OCI-LY7 (cell line): Measurements from ENCODE around the gene PRG3. TPM values are rescaled to one million over a fixed set of nuclear protein-coding genes. Genes with fewer than 3 reads are reported as not detected.

Experiments
- BruUV-seq: library from RNA; stranded (reverse); fragments of 400-500 nt; replicated peaks from 2 replicates; lab custom pipeline; 2021; lab: Mats Ljungman, UMichigan
- CTCF ChIA-PET: fragments of 300-600 bp; sonication (Branson Sonifier 250); formaldehyde crosslinking; loops from one replicate; lab custom pipeline; 2022; ENCODE audit warnings: antibody characterized with exemption; ENCODE audit not compliant: unreplicated experiment; lab: Charles Lee
- POLR2A ChIA-PET: fragments of 300-600 bp; sonication (Branson Sonifier 250); formaldehyde crosslinking; loops from one replicate; lab custom pipeline; 2022; ENCODE audit warnings: antibody characterized with exemption; lab: Charles Lee
- DNase-seq: peaks from one replicate; pipeline ENCODE4 v3.0.0-alpha.2; 2015; ENCODE audit warnings: low spot score
- H2AFZ ChIP-seq: fragments of 200-600 bp; sonication (generic), shearing (Covaris generic); 2 replicates; pipeline ENCODE4 v1.6.1; 2014; ENCODE audit warnings: mild to moderate bottlenecking, antibody characterized with exemption, low read length, moderate library complexity
- H3K27ac ChIP-seq: fragments of 200-600 bp; sonication (generic); 2 replicates; pipeline ENCODE4 v1.5.1; 2014; ENCODE audit warnings: mixed run types, low read depth, mild to moderate bottlenecking, moderate library complexity, low read length, inconsistent platforms; ENCODE audit not compliant: poor library complexity, severe bottlenecking
- H3K36me3 ChIP-seq: fragments of 200-600 bp; sonication (generic); 2 replicates; pipeline ENCODE4 v1.6.1; 2014; ENCODE audit warnings: mild to moderate bottlenecking, antibody characterized with exemption, low read length, moderate library complexity, mixed read lengths; ENCODE audit not compliant: insufficient read depth
- H3K4me1 ChIP-seq: fragments of 200-600 bp; sonication (generic); 2 replicates; pipeline ENCODE4 v1.5.1; 2014; ENCODE audit warnings: mild to moderate bottlenecking, low read length; ENCODE audit not compliant: insufficient read depth, poor library complexity, severe bottlenecking
- H3K4me2 ChIP-seq: fragments of 200-600 bp; sonication (generic); 2 replicates; pipeline ENCODE4 v1.6.1; 2014; ENCODE audit warnings: mild to moderate bottlenecking, low read length
- H3K4me3 ChIP-seq: fragments of 200-600 bp; sonication (generic); 2 replicates; pipeline ENCODE4 v1.5.1; 2014; ENCODE audit warnings: mild to moderate bottlenecking, low read depth, low read length; ENCODE audit not compliant: poor library complexity, severe bottlenecking
- H3K79me2 ChIP-seq: fragments of 200-600 bp; sonication (generic); 2 replicates; pipeline ENCODE4 v1.6.1; 2016; ENCODE audit warnings: low read depth, mild to moderate bottlenecking, low read length, moderate library complexity, mixed read lengths; ENCODE audit not compliant: insufficient read depth
- H3K9me2 ChIP-seq: fragments of 200-600 bp; sonication (generic); 2 replicates; pipeline ENCODE4 v1.6.1; 2016; ENCODE audit warnings: mild to moderate bottlenecking, low read length, mixed read lengths; ENCODE audit not compliant: insufficient read depth
- H3K9me3 ChIP-seq: fragments of 200-600 bp; sonication (generic); 2 replicates; pipeline ENCODE4 v1.6.1; 2014; ENCODE audit warnings: mild to moderate bottlenecking, mixed run types, low read length, mixed read lengths
- H4K20me1 ChIP-seq: fragments of 200-600 bp; sonication (generic); 2 replicates; pipeline ENCODE4 v1.6.1; 2014; ENCODE audit warnings: mild to moderate bottlenecking, antibody characterized with exemption, low read length, moderate library complexity, mixed read lengths; ENCODE audit not compliant: insufficient read depth
- EZH2phosphoT487 ChIP-seq: fragments of 200-600 bp; sonication (generic); IDR thresholded peaks from 2 replicates; pipeline ENCODE4 v1.6.1; 2018; ENCODE audit warnings: low read depth, borderline replicate concordance, mild to moderate bottlenecking, mixed run types, antibody characterized with exemption, low read length, moderate library complexity, mixed read lengths
- intact Hi-C: fragments of 100-400 bp; cut with micrococcal nuclease; formaldehyde crosslinking; loops from one replicate; pipeline ENCODE4 v1.10.0; 2022; ENCODE audit not compliant: unreplicated experiment
- total RNA-seq, 2 experiments: library from RNA; depleted of rRNA in 1 of 2; stranded (reverse); fragments of >200 nt in 1 of 2; shearing (Covaris generic) in 1 of 2; gene quantifications; 2 replicates each; pipeline ENCODE4 v1.2.3, GENCODE V29; 2014 to 2022
- TF ChIP-seq, protein P1 (sequence below): fragments of 200-600 bp; sonication (generic); conservative IDR thresholded peaks from 2 replicates; pipeline ENCODE4 v1.5.1; 2014; ENCODE audit warnings: mild to moderate bottlenecking, antibody characterized with exemption, low read length, moderate library complexity, mixed read lengths

The PRG3 gene
- total RNA-seq, 2 experiments from 2014 or later, result not detected

DNA sequence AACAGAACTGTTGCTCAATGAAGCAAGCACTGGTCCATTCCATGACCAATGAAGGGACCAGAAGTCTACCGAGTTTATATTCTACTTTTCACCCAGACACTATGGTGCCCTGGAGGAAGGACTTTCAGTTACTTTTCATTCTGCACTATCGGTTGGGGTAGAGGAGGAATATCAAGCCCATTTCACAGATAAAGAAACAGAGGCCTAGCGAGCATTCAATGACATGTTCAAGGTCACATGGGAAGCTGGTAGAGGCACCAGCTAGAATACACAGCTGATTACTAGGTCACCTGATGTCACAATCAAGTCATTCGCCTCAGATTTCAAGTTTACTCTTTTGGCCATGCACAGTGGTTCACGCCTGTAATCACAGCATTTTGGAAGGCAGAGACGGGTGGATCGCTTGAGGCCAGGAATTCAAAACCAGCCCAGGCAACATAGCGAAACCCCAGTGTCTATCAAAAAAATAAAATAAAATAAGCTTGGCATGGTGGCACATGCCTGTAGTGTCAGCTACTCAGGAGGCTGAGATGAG lies 27.1 kb upstream of the PRG3 start:
- H2AFZ ChIP-seq, result no peak overlapping the region
- peaks cover 72% of the 10 kb centered on the region for H3K36me3 ChIP-seq
- no TSS peak for BruUV-seq
- CTCF ChIA-PET, result no interaction called here
- H3K27ac ChIP-seq, result no peak overlapping the region
- POLR2A ChIA-PET, result no interaction called here
- no peak overlapping the region for H3K4me3 ChIP-seq
- H3K9me2 ChIP-seq, result no peaks in the 10 kb centered on the region
- H4K20me1 ChIP-seq, result no peaks in the 10 kb centered on the region
- TF ChIP-seq, protein P1, sequence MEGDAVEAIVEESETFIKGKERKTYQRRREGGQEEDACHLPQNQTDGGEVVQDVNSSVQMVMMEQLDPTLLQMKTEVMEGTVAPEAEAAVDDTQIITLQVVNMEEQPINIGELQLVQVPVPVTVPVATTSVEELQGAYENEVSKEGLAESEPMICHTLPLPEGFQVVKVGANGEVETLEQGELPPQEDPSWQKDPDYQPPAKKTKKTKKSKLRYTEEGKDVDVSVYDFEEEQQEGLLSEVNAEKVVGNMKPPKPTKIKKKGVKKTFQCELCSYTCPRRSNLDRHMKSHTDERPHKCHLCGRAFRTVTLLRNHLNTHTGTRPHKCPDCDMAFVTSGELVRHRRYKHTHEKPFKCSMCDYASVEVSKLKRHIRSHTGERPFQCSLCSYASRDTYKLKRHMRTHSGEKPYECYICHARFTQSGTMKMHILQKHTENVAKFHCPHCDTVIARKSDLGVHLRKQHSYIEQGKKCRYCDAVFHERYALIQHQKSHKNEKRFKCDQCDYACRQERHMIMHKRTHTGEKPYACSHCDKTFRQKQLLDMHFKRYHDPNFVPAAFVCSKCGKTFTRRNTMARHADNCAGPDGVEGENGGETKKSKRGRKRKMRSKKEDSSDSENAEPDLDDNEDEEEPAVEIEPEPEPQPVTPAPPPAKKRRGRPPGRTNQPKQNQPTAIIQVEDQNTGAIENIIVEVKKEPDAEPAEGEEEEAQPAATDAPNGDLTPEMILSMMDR, result no peak
- TF ChIP-seq EZH2phosphoT487, result no peak
- DNase-seq, result no peak
- H3K4me2 ChIP-seq, result no peak overlapping the region
- no peaks in the 10 kb centered on the region for H3K9me3 ChIP-seq
- H3K4me1 ChIP-seq, result no peaks in the 10 kb centered on the region
- H3K79me2 ChIP-seq, result no peaks in the 10 kb centered on the region
- intact Hi-C loops, result no loop called here

DNA sequence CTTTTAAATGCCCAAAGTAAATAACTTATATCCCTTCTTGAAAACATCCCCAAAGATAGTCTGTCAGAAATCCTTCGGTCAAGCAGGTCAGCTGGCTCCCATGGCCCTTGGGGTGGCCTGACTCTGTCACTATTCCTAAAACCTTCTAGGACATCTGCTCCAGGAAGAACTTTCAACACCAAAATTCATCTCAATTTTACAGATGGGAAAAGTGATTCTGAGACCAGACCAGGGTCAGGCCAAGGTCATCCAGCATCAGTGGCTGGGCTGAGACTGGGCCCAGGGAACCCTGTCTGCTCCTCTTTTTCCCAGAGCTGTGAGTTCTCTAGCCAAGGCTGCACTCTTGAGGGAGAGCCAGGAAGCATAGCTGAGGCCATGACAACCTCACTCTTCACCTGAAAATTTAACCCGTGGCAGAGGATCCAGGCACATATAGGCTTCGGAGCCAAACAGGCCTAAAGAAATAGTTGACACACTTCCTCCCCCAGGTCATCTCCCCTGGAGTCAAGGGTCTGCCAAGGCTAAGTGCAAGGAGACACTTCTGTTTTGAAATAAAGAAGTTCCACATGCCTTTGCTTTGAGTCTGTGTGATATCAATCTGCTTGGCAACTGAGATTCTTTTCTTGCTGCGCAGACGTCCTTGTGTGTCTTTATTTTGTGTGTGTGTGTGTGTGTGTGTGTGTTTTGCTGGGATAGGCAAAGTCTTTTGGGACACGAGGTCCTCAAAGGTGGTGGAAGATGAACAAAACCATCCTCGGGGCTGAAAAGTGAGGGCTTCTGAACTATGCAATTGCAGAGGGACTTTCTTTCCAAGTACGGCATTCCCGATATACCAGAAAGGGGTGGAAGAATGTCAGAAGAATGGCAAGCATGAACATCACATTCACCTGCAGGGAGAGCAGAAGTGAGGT lies 26.3 kb upstream of the PRG3 start:
- intact Hi-C loops, result no loop called here
- no peak overlapping the region for H3K27ac ChIP-seq
- no peak for DNase-seq
- no peak overlapping the region for H2AFZ ChIP-seq
- H3K4me1 ChIP-seq, result no peaks in the 10 kb centered on the region
- TF ChIP-seq EZH2phosphoT487, result no peak
- TF ChIP-seq, protein P1, result no peak
- no peaks in the 10 kb centered on the region for H3K9me2 ChIP-seq
- no peaks in the 10 kb centered on the region for H3K79me2 ChIP-seq
- H3K36me3 ChIP-seq, result peaks cover 65% of the 10 kb centered on the region
- H3K4me2 ChIP-seq, result no peak overlapping the region
- no peaks in the 10 kb centered on the region for H3K9me3 ChIP-seq
- H3K4me3 ChIP-seq, result no peak overlapping the region
- TSS peak; percentile 72 for BruUV-seq
- H4K20me1 ChIP-seq, result no peaks in the 10 kb centered on the region
- POLR2A ChIA-PET, result no interaction called here
- CTCF ChIA-PET, result no interaction called here
